ENCODE measurements around the gene EDAR. TPM values are rescaled to one million over a fixed set of nuclear protein-coding genes. Genes with fewer than 3 reads are reported as not detected.

Gene EDAR
- total and polyA plus RNA-seq, 2 of the 8 experiments (the other 6 are each of a cell fraction or from before 2014, with no cell fraction given), result not detected

DNA sequence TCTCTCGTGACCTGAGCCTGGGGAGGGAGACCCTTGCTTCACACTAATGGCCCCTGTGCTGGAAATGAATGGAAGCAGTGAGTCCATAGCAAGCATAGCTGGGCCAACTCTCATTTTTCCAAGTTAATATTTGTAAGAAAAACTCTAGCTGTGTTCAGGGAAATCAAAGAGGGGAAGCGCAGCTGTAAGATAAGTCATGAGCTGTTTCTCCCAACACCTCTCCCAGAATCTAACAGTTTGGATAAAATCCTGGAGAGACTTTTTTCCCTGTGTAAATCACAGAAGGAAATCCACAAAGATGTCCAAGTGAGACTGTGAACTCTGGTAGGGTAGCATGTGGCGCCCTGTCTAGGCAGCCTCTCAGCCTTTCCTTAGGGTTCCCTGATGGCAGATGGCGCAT is 27.2 kb downstream of the EDAR start:
- H3K23ac ChIP-seq (ENCODE audit: insufficient read length), result no peak overlapping the region
- no peak overlapping the region for H2BK5ac ChIP-seq (ENCODE audit: low read depth, low read length)
- H3K4me1 ChIP-seq (replicated peaks in 1 of 4; ENCODE audit: control insufficient read depth in 3 of 4, insufficient read depth in 4 of 4, low read length in 3 of 4), result peaks cover 0 to 10% (median 3%) of the 10 kb centered on the region in 4 experiments; a peak in 5 of 7 replicates
- no peak overlapping the region for H2AFZ ChIP-seq (ENCODE audit: low read length)
- H2BK15ac ChIP-seq (ENCODE audit: low read length), result no peak overlapping the region
- H3K79me1 ChIP-seq (ENCODE audit: low read depth, low read length), result no peaks in the 10 kb centered on the region
- H3K9ac ChIP-seq (replicated peaks in 1 of 4; ENCODE audit: extremely low read depth in 1 of 4, low read depth in 3 of 4, low read length in 3 of 4), result no peak overlapping the region
- H3K27ac ChIP-seq (ENCODE audit: low read depth, low read length), result no peak overlapping the region
- no peak overlapping the region for H2BK120ac ChIP-seq (replicated peaks; ENCODE audit: low read depth, low read length)
- no peaks in the 10 kb centered on the region for H3K27me3 ChIP-seq (replicated peaks in 1 of 4; ENCODE audit: control insufficient read depth in 3 of 4, extremely low read depth in 1 of 4, insufficient read depth in 3 of 4, low read length in 3 of 4)
- no peak overlapping the region for H3K4ac ChIP-seq (replicated peaks; ENCODE audit: insufficient read length, low read depth, low read length)
- no peak overlapping the region for H3K18ac ChIP-seq (ENCODE audit: extremely low read depth, low read length)
- POLR2A ChIA-PET (ENCODE audit: partially characterized antibody), result no interaction called here
- no peak overlapping the region for H2BK20ac ChIP-seq (ENCODE audit: low read length)
- H4K20me1 ChIP-seq (replicated peaks in 1 of 2; ENCODE audit: control insufficient read depth in 1 of 2, insufficient read depth in 2 of 2, low read length in 2 of 2), result no peaks in the 10 kb centered on the region
- no peak overlapping the region for H2AK5ac ChIP-seq (ENCODE audit: low read depth, low read length)
- DNase-seq (ENCODE audit: low read depth in 1 of 2, low spot score in 2 of 2) (no peak), FAIRE-seq (no peak)
- H4K5ac ChIP-seq (ENCODE audit: insufficient read length, low read depth, low read length), result no peak overlapping the region
- no peak for TF ChIP-seq RXRA (IDR thresholded peaks at IDR 0.05; ENCODE audit: insufficient read depth, low read depth, low read length)
- TF ChIP-seq, protein P1, sequence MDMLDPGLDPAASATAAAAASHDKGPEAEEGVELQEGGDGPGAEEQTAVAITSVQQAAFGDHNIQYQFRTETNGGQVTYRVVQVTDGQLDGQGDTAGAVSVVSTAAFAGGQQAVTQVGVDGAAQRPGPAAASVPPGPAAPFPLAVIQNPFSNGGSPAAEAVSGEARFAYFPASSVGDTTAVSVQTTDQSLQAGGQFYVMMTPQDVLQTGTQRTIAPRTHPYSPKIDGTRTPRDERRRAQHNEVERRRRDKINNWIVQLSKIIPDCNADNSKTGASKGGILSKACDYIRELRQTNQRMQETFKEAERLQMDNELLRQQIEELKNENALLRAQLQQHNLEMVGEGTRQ (IDR thresholded peaks at IDR 0.05; ENCODE audit: low read length), result no peak
- TF ChIP-seq SUZ12 (IDR thresholded peaks at IDR 0.05; ENCODE audit: low read length), result no peak
- no peak for TF ChIP-seq FOSL1 (IDR thresholded peaks at IDR 0.05; ENCODE audit: insufficient read depth, low read depth, low read length)
- TF ChIP-seq CREB1 (IDR thresholded peaks at IDR 0.05), result no peak
- TF ChIP-seq RAD21 (IDR thresholded peaks at IDR 0.05 in 1 of 2, conservative IDR thresholded peaks at IDR 0.05 in 1 of 2; ENCODE audit: low read depth in 2 of 2, low read length in 2 of 2), result no peak
- no peak for TF ChIP-seq ASH2L (IDR thresholded peaks at IDR 0.05; ENCODE audit: low read length)
- H4K91ac ChIP-seq (replicated peaks; ENCODE audit: insufficient read length, low read length), result no peak overlapping the region
- CTCF ChIA-PET (ENCODE audit: partially characterized antibody), result interaction anchor here (0.7 to 1.3 kb wide), 4 partner anchors 11 to 43 kb away, joined by 3 to 4 read pairs (median 4); no protein-coding TSS in a partner anchor
- no peak overlapping the region for H3K4me3 ChIP-seq (ENCODE audit: extremely low read depth in 1 of 4, insufficient read depth in 2 of 4, low read depth in 3 of 4, low read length in 4 of 4)
- H3K4me2 ChIP-seq (ENCODE audit: insufficient read depth in 1 of 2, low read depth in 2 of 2, low read length in 2 of 2), result no peak overlapping the region
- no peaks in the 10 kb centered on the region for H3K79me2 ChIP-seq (ENCODE audit: control insufficient read depth in 1 of 2, insufficient read depth in 2 of 2, low read length in 2 of 2)
- no peak overlapping the region; the same call in 1 of the 2 replicates for H4K8ac ChIP-seq (ENCODE audit: extremely low read depth, insufficient read depth, low read length)
- H2BK12ac ChIP-seq (ENCODE audit: low read depth, low read length), result no peak overlapping the region
- H3K56ac ChIP-seq (replicated peaks; ENCODE audit: insufficient read length, low read depth, low read length), result no peak overlapping the region
- WGBS, 2 experiments (ENCODE audit: extremely low coverage in 1 of 2, insufficient coverage in 1 of 2, insufficient read length in 1 of 2, insufficient replicate concordance in 2 of 2, low coverage in 1 of 2, low lambda C conversion rate in 2 of 2, missing lambda C conversion rate in 1 of 2), result 87% methylated on average over 4 of the region's 4 CpGs; no CpG with 5 or more reads in 1 of the 2 experiments
- no peaks in the 10 kb centered on the region for H3K9me3 ChIP-seq (ENCODE audit: insufficient read depth in 2 of 2, low read depth in 1 of 2, low read length in 1 of 2)
- no peak overlapping the region for H3K14ac ChIP-seq (ENCODE audit: insufficient read length)
- H3K36me3 ChIP-seq (ENCODE audit: control insufficient read depth in 2 of 4, insufficient read depth in 4 of 4, low read length in 3 of 4), result no peaks in the 10 kb centered on the region
- H3K23me2 ChIP-seq (ENCODE audit: low read depth, low read length), result no peaks in the 10 kb centered on the region

All from H1 (cell line).